ENCODE data around the gene GNB5.

GRCh38 chr15:52164631-52165265, 26.4 kb downstream of the GNB5 start:
- TF ChIP-seq CTCF (IDR thresholded peaks at IDR 0.05): no peak
- TF ChIP-seq POLR2A (IDR thresholded peaks at IDR 0.05): no peak
- TF ChIP-seq POLR2AphosphoS5 (IDR thresholded peaks at IDR 0.05): no peak
